HCT116 (cell line): ENCODE results near the gene CFAP92. TPM values are rescaled to one million over a fixed set of nuclear protein-coding genes. Genes with fewer than 3 reads are reported as not detected.

Source experiments
- ATAC-seq: fragments of 200-7000 bp; cut with Tn5 transposase; 2 replicates; pipeline ENCODE4 v1.9.1; 2020; ENCODE audit warnings: mild to moderate bottlenecking, moderate library complexity
- BruUV-seq: library from RNA; stranded (reverse); fragments of 400-500 nt; replicated peaks from 2 replicates; lab custom pipeline; 2021; lab: Mats Ljungman, UMichigan
- CTCF ChIA-PET: fragments of 300-600 bp; sonication (Branson Sonifier 250); formaldehyde crosslinking; loops from one replicate; lab custom pipeline; 2021; ENCODE audit warnings: antibody characterized with exemption; lab: Charles Lee
- POLR2A ChIA-PET: fragments of 300-600, 350-600 bp; sonication (Branson Sonifier 250); formaldehyde crosslinking; loops from one replicate; lab custom pipeline; 2021; ENCODE audit warnings: antibody characterized with exemption; lab: Charles Lee
- RAD21 ChIA-PET, 2 experiments: fragments of 300-600 bp; sonication (Branson Sonifier 250); formaldehyde crosslinking; loops; one replicate each; lab custom pipeline; 2023; ENCODE audit warnings: low total read pairs in 2 of 2; ENCODE audit not compliant: uncharacterized antibody in 2 of 2, unreplicated experiment in 2 of 2, low non-redundant PET in 1 of 2; lab: Charles Lee
- DNase-seq: peaks from one replicate; pipeline ENCODE4 v3.0.0-alpha.2; 2010; ENCODE audit warnings: low read depth, low spot score
- H2AFZ ChIP-seq: fragments of 200-600 bp; shearing (Covaris generic), sonication (generic); 2 replicates; pipeline ENCODE4 v1.6.1; 2017; ENCODE audit warnings: low read depth, mixed run types, mixed read lengths, antibody characterized with exemption, low read length; ENCODE audit not compliant: poor library complexity, severe bottlenecking
- H3K27ac ChIP-seq: 2 replicates; pipeline ENCODE4 v1.5.1; 2012; ENCODE audit warnings: low read depth, low read length
- H3K27me3 ChIP-seq: fragments of 200-600 bp; sonication (generic); 2 replicates; pipeline ENCODE4 v1.6.1; 2016; ENCODE audit warnings: mixed run types, low read length, mixed read lengths; ENCODE audit not compliant: insufficient read depth
- H3K36me3 ChIP-seq, 2 experiments: fragments of 200-500 bp in 1 of 2; fragments of 200-600 bp in 1 of 2; sonication (Bioruptor generic) in 1 of 2; sonication (generic) in 1 of 2; 2 replicates each; pipeline versions ENCODE4 v1.5.1 to v1.6.1; 2014 to 2016; ENCODE audit warnings: low read length in 2 of 2, inconsistent platforms in 1 of 2, mixed read lengths in 1 of 2, mixed run types in 1 of 2; ENCODE audit not compliant: insufficient read depth in 2 of 2, control insufficient read depth in 1 of 2
- H3K4me1 ChIP-seq, 2 experiments: fragments of 200-600 bp in 1 of 2; sonication (generic) in 1 of 2; 2 replicates each; pipeline versions ENCODE4 v1.5.1 to v1.6.1; 2012 to 2017; ENCODE audit warnings: low read length in 2 of 2, inconsistent platforms in 1 of 2, mild to moderate bottlenecking in 1 of 2, mixed read lengths in 1 of 2, mixed run types in 1 of 2, moderate library complexity in 1 of 2; ENCODE audit not compliant: insufficient read depth in 2 of 2, control insufficient read depth in 1 of 2
- H3K4me2 ChIP-seq: fragments of 200-600 bp; sonication (generic); 2 replicates; pipeline ENCODE4 v1.6.1; 2017; ENCODE audit warnings: mixed run types, low read length, mixed read lengths
- H3K4me3 ChIP-seq, 2 experiments: fragments of 200-600 bp in 1 of 2; sonication (generic) in 1 of 2; replicated peaks in 1 of 2; 2 replicates each; pipeline ENCODE4 v1.5.1; 2011 to 2016; ENCODE audit warnings: low read length in 2 of 2, control low read depth in 1 of 2, low read depth in 1 of 2, mild to moderate bottlenecking in 1 of 2, mixed read lengths in 1 of 2, mixed run types in 1 of 2
- H3K79me2 ChIP-seq: fragments of 200-600 bp; sonication (generic); 2 replicates; pipeline ENCODE4 v1.6.1; 2017; ENCODE audit warnings: mild to moderate bottlenecking, mixed run types, low read length, moderate library complexity, mixed read lengths; ENCODE audit not compliant: insufficient read depth
- H3K9ac ChIP-seq: fragments of 200-600 bp; sonication (generic); 2 replicates; pipeline ENCODE4 v1.6.1; 2016; ENCODE audit warnings: low read length, mixed read lengths
- H3K9me2 ChIP-seq: fragments of 200-600 bp; sonication (generic), shearing (Covaris generic); 2 replicates; pipeline ENCODE4 v1.6.1; 2017; ENCODE audit warnings: mixed run types, mild to moderate bottlenecking, moderate library complexity; ENCODE audit not compliant: insufficient read depth
- H3K9me3 ChIP-seq, 2 experiments: fragments of 200-500 bp in 1 of 2; fragments of 200-600 bp in 1 of 2; sonication (Bioruptor generic) in 1 of 2; sonication (generic) in 1 of 2; 2 replicates each; pipeline ENCODE4 v1.6.1; 2014 to 2017; ENCODE audit warnings: low read length in 2 of 2, mixed read lengths in 2 of 2, inconsistent platforms in 1 of 2, low read depth in 1 of 2, mild to moderate bottlenecking in 1 of 2, mixed run types in 1 of 2, moderate library complexity in 1 of 2; ENCODE audit not compliant: control insufficient read depth in 1 of 2, insufficient read depth in 1 of 2
- H4K20me1 ChIP-seq: fragments of 200-600 bp; sonication (generic), shearing (Covaris generic); 2 replicates; pipeline ENCODE4 v1.6.1; 2017; ENCODE audit warnings: mixed run types, mild to moderate bottlenecking, moderate library complexity; ENCODE audit not compliant: insufficient read depth
- ATF3 ChIP-seq: IDR thresholded peaks from 2 replicates; pipeline ENCODE4 v1.6.1; 2012
- CBX3 ChIP-seq: IDR thresholded peaks from 2 replicates; pipeline ENCODE4 v1.6.1; 2012; ENCODE audit warnings: low read depth
- ELF1 ChIP-seq: IDR thresholded peaks from 2 replicates; pipeline ENCODE4 v1.6.1; 2012; ENCODE audit warnings: low read depth, borderline replicate concordance
- EZH2 ChIP-seq: fragments of 200-600 bp; sonication (generic); IDR thresholded peaks from 2 replicates; pipeline ENCODE4 v1.6.1; 2017; ENCODE audit warnings: antibody characterized with exemption, mixed run types
- EZH2phosphoT487 ChIP-seq: fragments of 200-600 bp; IDR thresholded peaks from 2 replicates; pipeline ENCODE4 v1.6.1; 2018; ENCODE audit warnings: antibody characterized with exemption, borderline replicate concordance
- FOSL1 ChIP-seq: IDR thresholded peaks from 2 replicates; pipeline ENCODE4 v1.6.1; 2012; ENCODE audit warnings: low read depth
- JUND ChIP-seq: IDR thresholded peaks from 2 replicates; pipeline ENCODE4 v1.6.1; 2012
- POLR2A ChIP-seq: IDR thresholded peaks from 2 replicates; pipeline ENCODE4 v1.7.0; 2011; ENCODE audit warnings: borderline replicate concordance; ENCODE audit not compliant: insufficient read depth, insufficient read length; ENCODE audit errors: extremely low read depth
- POLR2AphosphoS5 ChIP-seq: IDR thresholded peaks from 2 replicates; pipeline ENCODE4 v1.6.1; 2011; ENCODE audit warnings: mild to moderate bottlenecking, low read depth, low read length, moderate library complexity
- RAD21 ChIP-seq: IDR thresholded peaks from 2 replicates; pipeline ENCODE4 v1.6.1; 2012; ENCODE audit warnings: low read depth, mild to moderate bottlenecking
- SP1 ChIP-seq: IDR thresholded peaks from 2 replicates; pipeline ENCODE4 v1.6.1; 2012; ENCODE audit warnings: low read depth
- SRF ChIP-seq: IDR thresholded peaks from 2 replicates; pipeline ENCODE4 v1.6.1; 2012; ENCODE audit warnings: low read depth
- YY1 ChIP-seq: IDR thresholded peaks from 2 replicates; pipeline ENCODE4 v1.6.1; 2011; ENCODE audit warnings: low read length, low read depth, moderate library complexity, mild to moderate bottlenecking; ENCODE audit not compliant: insufficient replicate concordance; ENCODE audit errors: extremely low read depth
- ZBTB33 ChIP-seq: IDR thresholded peaks from 2 replicates; pipeline ENCODE4 v1.6.1; 2011; ENCODE audit warnings: mild to moderate bottlenecking, low read length, moderate library complexity; ENCODE audit not compliant: insufficient replicate concordance; ENCODE audit errors: extremely low read depth
- ZFX ChIP-seq: fragments of 450-650 bp; IDR thresholded peaks from 2 replicates; pipeline ENCODE4 v1.6.1; 2017
- intact Hi-C: fragments of 100-400 bp; cut with micrococcal nuclease; formaldehyde crosslinking; loops from 2 replicates; pipeline ENCODE4 v1.10.0; 2022
- total RNA-seq: library from RNA; stranded (reverse); gene quantifications from one replicate; pipeline ENCODE4 v1.2.1, GENCODE V29; 2021; ENCODE audit not compliant: unreplicated experiment
- TF ChIP-seq, protein P1 (sequence below): IDR thresholded peaks from 2 replicates; pipeline ENCODE4 v1.6.1; 2012; ENCODE audit warnings: low read depth
- TF ChIP-seq, protein P2 (sequence below): IDR thresholded peaks from 2 replicates; pipeline ENCODE4 v1.6.1; 2012

The CFAP92 gene
- total RNA-seq, 1 experiment from 2014 or later, result 3.6 TPM

DNA sequence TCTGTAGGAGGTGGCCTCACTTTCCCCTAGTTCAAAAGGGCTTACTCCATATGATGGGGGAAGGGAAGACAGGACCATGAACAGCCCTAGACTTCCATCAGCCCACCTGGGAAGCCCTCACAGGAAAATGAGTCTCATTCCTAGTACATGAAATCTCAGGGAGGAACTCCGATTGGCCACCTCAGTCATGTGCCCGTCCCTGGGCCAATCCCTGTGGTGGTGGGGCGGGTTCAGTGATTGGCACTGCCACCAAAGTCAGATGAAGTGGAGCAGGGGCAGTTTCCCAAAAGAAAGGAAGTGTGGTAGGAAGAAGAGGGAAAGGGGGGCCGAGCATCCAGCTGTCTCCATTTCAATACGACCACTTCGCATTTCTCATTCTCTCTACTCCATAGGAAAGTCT is 40.8 kb upstream of the CFAP92 start:
- Histone ChIP-seq H2AFZ (peak overlapping the region; percentile 23), H3K9ac (no peak overlapping the region), H3K27ac (no peak overlapping the region), H3K4me2 (peak overlapping the region; percentile 11; the same call in 1 of the 2 replicates), H3K36me3 (no peaks in the 10 kb centered on the region), H3K79me2 (no peaks in the 10 kb centered on the region), H3K9me3 (no peaks in the 10 kb centered on the region), H3K4me1 (peaks cover 0 to 5% of the 10 kb centered on the region in 2 experiments; a peak in 1 of 4 replicates), H3K4me3 (no peak overlapping the region), H3K27me3 (no peaks in the 10 kb centered on the region), H3K9me2 (no peaks in the 10 kb centered on the region), H4K20me1 (no peaks in the 10 kb centered on the region)
- no peak for TF ChIP-seq YY1
- no peak for TF ChIP-seq ELF1
- no peak for TF ChIP-seq FOSL1
- TF ChIP-seq ATF3, result no peak
- TF ChIP-seq POLR2AphosphoS5, result no peak
- TF ChIP-seq CBX3, result no peak
- no peak for TF ChIP-seq SRF
- TF ChIP-seq, protein P1, sequence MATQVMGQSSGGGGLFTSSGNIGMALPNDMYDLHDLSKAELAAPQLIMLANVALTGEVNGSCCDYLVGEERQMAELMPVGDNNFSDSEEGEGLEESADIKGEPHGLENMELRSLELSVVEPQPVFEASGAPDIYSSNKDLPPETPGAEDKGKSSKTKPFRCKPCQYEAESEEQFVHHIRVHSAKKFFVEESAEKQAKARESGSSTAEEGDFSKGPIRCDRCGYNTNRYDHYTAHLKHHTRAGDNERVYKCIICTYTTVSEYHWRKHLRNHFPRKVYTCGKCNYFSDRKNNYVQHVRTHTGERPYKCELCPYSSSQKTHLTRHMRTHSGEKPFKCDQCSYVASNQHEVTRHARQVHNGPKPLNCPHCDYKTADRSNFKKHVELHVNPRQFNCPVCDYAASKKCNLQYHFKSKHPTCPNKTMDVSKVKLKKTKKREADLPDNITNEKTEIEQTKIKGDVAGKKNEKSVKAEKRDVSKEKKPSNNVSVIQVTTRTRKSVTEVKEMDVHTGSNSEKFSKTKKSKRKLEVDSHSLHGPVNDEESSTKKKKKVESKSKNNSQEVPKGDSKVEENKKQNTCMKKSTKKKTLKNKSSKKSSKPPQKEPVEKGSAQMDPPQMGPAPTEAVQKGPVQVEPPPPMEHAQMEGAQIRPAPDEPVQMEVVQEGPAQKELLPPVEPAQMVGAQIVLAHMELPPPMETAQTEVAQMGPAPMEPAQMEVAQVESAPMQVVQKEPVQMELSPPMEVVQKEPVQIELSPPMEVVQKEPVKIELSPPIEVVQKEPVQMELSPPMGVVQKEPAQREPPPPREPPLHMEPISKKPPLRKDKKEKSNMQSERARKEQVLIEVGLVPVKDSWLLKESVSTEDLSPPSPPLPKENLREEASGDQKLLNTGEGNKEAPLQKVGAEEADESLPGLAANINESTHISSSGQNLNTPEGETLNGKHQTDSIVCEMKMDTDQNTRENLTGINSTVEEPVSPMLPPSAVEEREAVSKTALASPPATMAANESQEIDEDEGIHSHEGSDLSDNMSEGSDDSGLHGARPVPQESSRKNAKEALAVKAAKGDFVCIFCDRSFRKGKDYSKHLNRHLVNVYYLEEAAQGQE, result no peak
- no peak for TF ChIP-seq JUND
- TF ChIP-seq SP1, result no peak; the same call in 1 of the 2 replicates
- TF ChIP-seq, protein P2, sequence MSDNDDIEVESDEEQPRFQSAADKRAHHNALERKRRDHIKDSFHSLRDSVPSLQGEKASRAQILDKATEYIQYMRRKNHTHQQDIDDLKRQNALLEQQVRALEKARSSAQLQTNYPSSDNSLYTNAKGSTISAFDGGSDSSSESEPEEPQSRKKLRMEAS, result no peak
- TF ChIP-seq ZBTB33, result no peak
- no peak for TF ChIP-seq EZH2
- TF ChIP-seq POLR2A, result no peak
- TF ChIP-seq ZFX, result no peak
- no peak for TF ChIP-seq RAD21
- TF ChIP-seq EZH2phosphoT487, result no peak
- CTCF ChIA-PET, result no interaction called here
- no TSS peak for BruUV-seq
- intact Hi-C loops, result no loop called here
- POLR2A ChIA-PET, result no interaction called here
- peak; percentile 93 for ATAC-seq
- RAD21 ChIA-PET, result no interaction called here
- no peak for DNase-seq
